IMR-90 (cell line): ENCODE data around the gene GABRB1. TPM values are rescaled to one million over a fixed set of nuclear protein-coding genes. Genes with fewer than 3 reads are reported as not detected.

Experiments
- ATAC-seq: fragments of 200-7000 bp; cut with Tn5 transposase; 2 replicates; pipeline ENCODE4 v1.9.1; 2020; ENCODE audit warnings: low read depth, mild to moderate bottlenecking, moderate library complexity
- BruUV-seq: library from RNA; stranded (reverse); fragments of 400-500 nt; replicated peaks from 2 replicates; lab custom pipeline; 2021; lab: Mats Ljungman, UMichigan
- CTCF ChIA-PET: fragments of 300-600 bp; formaldehyde crosslinking; extraction: SDS; loops from one replicate; lab custom pipeline; 2021; ENCODE audit warnings: antibody characterized with exemption; lab: Yijun Ruan, JAX
- POLR2A ChIA-PET: fragments of 300-600 bp; sonication (Branson Sonifier 250); formaldehyde crosslinking; loops from one replicate; lab custom pipeline; 2022; ENCODE audit warnings: antibody characterized with exemption; ENCODE audit not compliant: unreplicated experiment; lab: Charles Lee
- DNase-seq: peaks from one replicate; pipeline ENCODE4 v3.0.0; 2013
- H2AFZ ChIP-seq: replicated peaks from 2 replicates; pipeline ENCODE3; 2013; ENCODE audit warnings: low read length, mild to moderate bottlenecking; ENCODE audit not compliant: poor library complexity
- H2AK5ac ChIP-seq: 2 replicates; pipeline ENCODE4 v1.6.1; 2013; ENCODE audit warnings: low read depth, low read length, inconsistent platforms
- H2AK9ac ChIP-seq: replicated peaks from 2 replicates; pipeline ENCODE3; 2013; ENCODE audit warnings: mild to moderate bottlenecking, low read depth, low read length, moderate library complexity; ENCODE audit not compliant: poor library complexity
- H2BK120ac ChIP-seq: 2 replicates; pipeline ENCODE4 v1.6.1; 2013; ENCODE audit warnings: low read depth, low read length, inconsistent platforms
- H2BK15ac ChIP-seq: 3 replicates; pipeline ENCODE4 v1.6.1; 2013; ENCODE audit warnings: low read depth, low read length, inconsistent platforms
- H2BK20ac ChIP-seq: 2 replicates; pipeline ENCODE4 v1.6.1; 2013; ENCODE audit warnings: low read depth, mild to moderate bottlenecking, inconsistent platforms, low read length, moderate library complexity
- H2BK5ac ChIP-seq: 2 replicates; pipeline ENCODE4 v1.6.1; 2013; ENCODE audit warnings: mild to moderate bottlenecking, low read depth, low read length, inconsistent platforms; ENCODE audit not compliant: poor library complexity, severe bottlenecking
- H3K14ac ChIP-seq: replicated peaks from 2 replicates; pipeline ENCODE4 v1.6.1; 2013; ENCODE audit warnings: low read depth, low read length, inconsistent platforms
- H3K18ac ChIP-seq: 2 replicates; pipeline ENCODE4 v1.6.1; 2013; ENCODE audit warnings: low read depth, low read length, control low read depth
- H3K23ac ChIP-seq: 2 replicates; pipeline ENCODE4 v1.6.1; 2013; ENCODE audit warnings: low read depth, low read length, inconsistent platforms
- H3K27ac ChIP-seq: 2 replicates; pipeline ENCODE4 v1.5.1; 2013; ENCODE audit warnings: mild to moderate bottlenecking, control low read depth, low read length; ENCODE audit not compliant: insufficient read depth
- H3K27me3 ChIP-seq: 2 replicates; pipeline ENCODE4 v1.6.1; 2013; ENCODE audit warnings: low read length; ENCODE audit not compliant: control insufficient read depth, insufficient read depth
- H3K36me3 ChIP-seq: 2 replicates; pipeline ENCODE4 v1.6.1; 2013; ENCODE audit warnings: low read length, mixed read lengths; ENCODE audit not compliant: control insufficient read depth, insufficient read depth
- H3K4ac ChIP-seq: 2 replicates; pipeline ENCODE4 v1.6.1; 2013; ENCODE audit warnings: low read depth, low read length, inconsistent platforms
- H3K4me1 ChIP-seq: 2 replicates; pipeline ENCODE4 v1.6.1; 2013; ENCODE audit warnings: low read length, mixed read lengths; ENCODE audit not compliant: control insufficient read depth, insufficient read depth
- H3K4me2 ChIP-seq: 2 replicates; pipeline ENCODE4 v1.6.1; 2013; ENCODE audit warnings: low read depth, mild to moderate bottlenecking, control low read depth, low read length, moderate library complexity
- H3K4me3 ChIP-seq: 2 replicates; pipeline ENCODE4 v1.5.1; 2013; ENCODE audit warnings: low read depth, mild to moderate bottlenecking, control low read depth, low read length, moderate library complexity; ENCODE audit not compliant: insufficient read depth
- H3K56ac ChIP-seq: 2 replicates; pipeline ENCODE4 v1.6.1; 2013; ENCODE audit warnings: low read length, inconsistent platforms; ENCODE audit not compliant: insufficient read depth; ENCODE audit errors: extremely low read depth
- H3K79me1 ChIP-seq, 2 experiments: 2 replicates each; pipeline ENCODE4 v1.6.1; 2013; ENCODE audit warnings: low read length in 2 of 2, inconsistent platforms in 1 of 2, low read depth in 1 of 2
- H3K9ac ChIP-seq: 2 replicates; pipeline ENCODE4 v1.6.1; 2013; ENCODE audit warnings: low read depth, low read length, control low read depth
- H3K9me1 ChIP-seq: 2 replicates; pipeline ENCODE4 v1.6.1; 2013; ENCODE audit warnings: low read length, inconsistent platforms; ENCODE audit not compliant: insufficient read depth
- H3K9me3 ChIP-seq: 2 replicates; pipeline ENCODE4 v1.6.1; 2013; ENCODE audit warnings: low read length; ENCODE audit not compliant: control insufficient read depth, insufficient read depth
- H4K20me1 ChIP-seq: 2 replicates; pipeline ENCODE4 v1.6.1; 2013; ENCODE audit warnings: low read length, inconsistent platforms; ENCODE audit not compliant: insufficient read depth
- H4K5ac ChIP-seq: 2 replicates; pipeline ENCODE4 v1.6.1; 2013; ENCODE audit warnings: mild to moderate bottlenecking, low read depth, low read length, control low read depth
- H4K8ac ChIP-seq, 2 experiments: 2 replicates each; pipeline ENCODE4 v1.6.1; 2013; ENCODE audit warnings: low read depth in 2 of 2, low read length in 2 of 2, control low read depth in 1 of 2, inconsistent platforms in 1 of 2
- H4K91ac ChIP-seq: 2 replicates; pipeline ENCODE4 v1.6.1; 2013; ENCODE audit warnings: low read depth, low read length, inconsistent platforms; ENCODE audit not compliant: insufficient read depth
- BHLHE40 ChIP-seq: fragments of 150-350 bp; IDR thresholded peaks from 2 replicates; pipeline ENCODE4 v1.6.1; 2016; ENCODE audit warnings: mild to moderate bottlenecking, low read depth, low read length
- CHD1 ChIP-seq: IDR thresholded peaks from 2 replicates; pipeline ENCODE4 v1.6.1; 2012; ENCODE audit warnings: low read depth, low read length, improper control_type of control experiment
- CTCF ChIP-seq: conservative IDR thresholded peaks from 2 replicates; pipeline ENCODE4 v1.5.1; 2012; ENCODE audit warnings: mild to moderate bottlenecking, low read depth, low read length, improper control_type of control experiment
- ELK1 ChIP-seq: fragments of 150-350 bp; IDR thresholded peaks from 2 replicates; pipeline ENCODE4 v1.6.1; 2016; ENCODE audit warnings: low read depth, mild to moderate bottlenecking, low read length, moderate library complexity, borderline replicate concordance
- FOS ChIP-seq: fragments of 150-350 bp; IDR thresholded peaks from 2 replicates; pipeline ENCODE4 v1.6.1; 2016; ENCODE audit warnings: low read depth, low read length
- MAFK ChIP-seq: IDR thresholded peaks from 2 replicates; pipeline ENCODE4 v1.6.1; 2012; ENCODE audit warnings: low read depth, low read length, improper control_type of control experiment
- MAZ ChIP-seq: IDR thresholded peaks from 2 replicates; pipeline ENCODE4 v1.6.1; 2012; ENCODE audit warnings: low read depth, mild to moderate bottlenecking, low read length, improper control_type of control experiment, moderate library complexity, borderline replicate concordance
- MXI1 ChIP-seq: IDR thresholded peaks from 2 replicates; pipeline ENCODE4 v1.6.1; 2012; ENCODE audit warnings: low read depth, mild to moderate bottlenecking, low read length, moderate library complexity, borderline replicate concordance
- NFE2L2 ChIP-seq: fragments of 150-350 bp; IDR thresholded peaks from 2 replicates; pipeline ENCODE4 v1.6.1; 2016; ENCODE audit warnings: low read depth, mild to moderate bottlenecking, low read length
- POLR2A ChIP-seq: IDR thresholded peaks from 2 replicates; pipeline ENCODE4 v1.6.1; 2012; ENCODE audit warnings: mild to moderate bottlenecking, low read depth, low read length
- RAD21 ChIP-seq: IDR thresholded peaks from 2 replicates; pipeline ENCODE4 v1.6.1; 2012; ENCODE audit warnings: low read length, improper control_type of control experiment
- RCOR1 ChIP-seq: IDR thresholded peaks from 2 replicates; pipeline ENCODE4 v1.6.1; 2012; ENCODE audit warnings: mild to moderate bottlenecking, low read length, improper control_type of control experiment; ENCODE audit not compliant: insufficient replicate concordance
- RFX5 ChIP-seq: IDR thresholded peaks from 2 replicates; pipeline ENCODE4 v1.8.0; 2012; ENCODE audit warnings: low read depth, mild to moderate bottlenecking, low read length, moderate library complexity
- SMC3 ChIP-seq: fragments of 150-350 bp; IDR thresholded peaks from 2 replicates; pipeline ENCODE4 v1.6.1; 2016; ENCODE audit warnings: low read depth, mild to moderate bottlenecking, antibody characterized with exemption, low read length, moderate library complexity
- USF2 ChIP-seq: fragments of 150-350 bp; IDR thresholded peaks from 2 replicates; pipeline ENCODE4 v1.6.1; 2017; ENCODE audit warnings: mild to moderate bottlenecking, antibody characterized with exemption, low read length, low read depth
- WGBS, 2 experiments: methylation state at CpG; one replicate each; pipeline versions ENCODE4 v1.1.5 to v1.1.7; 2013; ENCODE audit warnings: missing lambda C conversion rate in 2 of 2; ENCODE audit not compliant: insufficient read length in 1 of 2; ENCODE audit errors: extremely low coverage in 2 of 2; 5-methylcytosine and 5-hydroxymethylcytosine counted together
- dilution Hi-C: fragments of 300-500 bp; cut with HindIII; formaldehyde crosslinking; loops from one replicate; pipeline ENCODE4 v1.14.3; 2018; ENCODE audit warnings: low sequenced_read_pairs; ENCODE audit not compliant: unreplicated experiment
- in situ Hi-C: fragments of 300-500 bp; cut with MboI; formaldehyde crosslinking; loops from 3 replicates; pipeline ENCODE4 v1.14.3; 2019; ENCODE audit warnings: low sequenced_read_pairs, inconsistent platforms, mixed read lengths
- intact Hi-C: fragments of 100-400 bp; cut with micrococcal nuclease; formaldehyde crosslinking; loops from 2 replicates; pipeline ENCODE4 v1.10.0; 2022
- polyA plus RNA-seq, 3 experiments: library from polyadenylated mRNA; depleted of rRNA; stranded (reverse); fragments of >200 nt; gene quantifications; 2 replicates each; pipeline ENCODE4 v1.2.3, GENCODE V29; 2012; ENCODE audit warnings: low replicate concordance in 1 of 3
- total RNA-seq: library from RNA; depleted of rRNA; stranded (reverse); fragments of >200 nt; gene quantifications from 2 replicates; pipeline ENCODE4 v1.2.3, GENCODE V29; 2012

Gene GABRB1
- total and polyA plus RNA-seq, 2 of the 4 experiments (the other 2 are of a cell fraction): 4.7 to 16.1 TPM

DNA sequence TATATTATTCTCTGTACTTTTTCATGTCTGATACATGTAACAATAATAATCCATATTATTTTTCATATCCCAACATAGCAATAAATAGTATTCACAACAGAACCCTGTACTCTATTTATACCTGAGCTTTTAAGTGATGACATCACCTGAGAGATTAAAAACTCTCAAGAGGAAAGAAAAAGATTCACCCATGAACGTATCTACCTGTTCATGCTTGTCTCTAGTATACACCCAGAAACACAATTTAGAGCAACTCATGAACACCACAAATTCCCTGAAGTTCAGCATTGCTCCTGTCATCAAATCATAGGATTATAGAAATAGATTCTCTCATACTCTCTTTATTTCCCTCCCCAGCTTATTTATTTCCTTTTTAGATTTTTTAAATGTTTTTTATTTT is 185.9 kb downstream of the GABRB1 start:
- BruUV-seq: no TSS peak
- in situ Hi-C loops: no loop called here
- no peak overlapping the region for H4K5ac ChIP-seq
- H3K14ac ChIP-seq: no peak overlapping the region
- no peaks in the 10 kb centered on the region for H3K27me3 ChIP-seq
- H3K9ac ChIP-seq: no peak overlapping the region
- TF ChIP-seq RFX5 (no peak), ELK1 (no peak), NFE2L2 (no peak), MXI1 (no peak), MAFK (no peak), RAD21 (no peak), BHLHE40 (no peak), FOS (no peak), SMC3 (no peak), CHD1 (no peak), CTCF (no peak), POLR2A (no peak), USF2 (no peak), RCOR1 (no peak), MAZ (no peak)
- no peak overlapping the region for H3K56ac ChIP-seq
- no peak overlapping the region for H3K4ac ChIP-seq
- H3K4me1 ChIP-seq: peaks cover 5% of the 10 kb centered on the region; the same call in 1 of the 2 replicates
- ChIA-PET CTCF (no interaction called here), POLR2A (no interaction called here)
- H2AK5ac ChIP-seq: no peak overlapping the region
- H4K91ac ChIP-seq: no peak overlapping the region
- no peak overlapping the region for H2BK120ac ChIP-seq
- H4K8ac ChIP-seq: no peak overlapping the region
- no peak overlapping the region for H3K18ac ChIP-seq
- no peak overlapping the region for H3K4me2 ChIP-seq
- intact Hi-C loops: loop anchor here (10.0 kb wide), 1 partner anchor 372 kb away; no protein-coding TSS in a partner anchor
- no peaks in the 10 kb centered on the region for H3K36me3 ChIP-seq
- dilution Hi-C loops: no loop called here
- H3K9me1 ChIP-seq: peaks cover 3% of the 10 kb centered on the region; the same call in 1 of the 2 replicates
- no peak overlapping the region for H2BK20ac ChIP-seq
- no CpG with 5 or more reads among the region's 1 CpG for WGBS, 2 experiments
- H3K4me3 ChIP-seq: no peak overlapping the region
- no peak for ATAC-seq
- H3K23ac ChIP-seq: no peak overlapping the region
- no peak overlapping the region for H2BK15ac ChIP-seq
- H2AFZ ChIP-seq: no peak overlapping the region
- H2BK5ac ChIP-seq: no peak overlapping the region
- H3K79me1 ChIP-seq: peaks cover 0 to 10% of the 10 kb centered on the region in 2 experiments; a peak in 2 of 4 replicates
- no peaks in the 10 kb centered on the region for H4K20me1 ChIP-seq
- no peaks in the 10 kb centered on the region for H3K9me3 ChIP-seq
- H2AK9ac ChIP-seq: no peak overlapping the region
- H3K27ac ChIP-seq: no peak overlapping the region
- no peak for DNase-seq
